ENCODE results near the gene P2RX2.
A peak's percentile ranks its signal among the peaks of the same experiment; 100 is the strongest.

P2RX2 gene

GRCh38 chr12:132604668-132605441, 13.7 kb upstream of the P2RX2 start:
- Mint-ChIP-seq H3K36me3 (no peaks in the 10 kb centered on the region), H3K4me3 (no peak overlapping the region), H3K9me3 (ENCODE audit: low read depth) (no peaks in the 10 kb centered on the region), H3K27ac (no peak overlapping the region), H3K27me3 (peaks cover 27% of the 10 kb centered on the region), H3K4me1 (ENCODE audit: low read depth) (peaks cover 10% of the 10 kb centered on the region)

- no peak overlapping the region for H3K4me3 Mint-ChIP-seq
- H3K36me3 Mint-ChIP-seq = no peaks in the 10 kb centered on the region
- H3K4me1 Mint-ChIP-seq (ENCODE audit: low read depth) = peaks cover 10% of the 10 kb centered on the region
- peaks cover 28% of the 10 kb centered on the region for H3K27me3 Mint-ChIP-seq
- H3K9me3 Mint-ChIP-seq (ENCODE audit: low read depth) = no peaks in the 10 kb centered on the region
- H3K27ac Mint-ChIP-seq = no peak overlapping the region
Observed at GRCh38 chr12:132605892-132606291, 12.7 kb upstream of the P2RX2 start.

GRCh38 chr12:132606466-132606865, 12.1 kb upstream of the P2RX2 start:
- Mint-ChIP-seq H3K4me3 (no peak overlapping the region), H3K27ac (no peak overlapping the region)

GRCh38 chr12:132606927-132607326, 11.6 kb upstream of the P2RX2 start:
- Mint-ChIP-seq H3K4me1 (ENCODE audit: low read depth) (peaks cover 7% of the 10 kb centered on the region), H3K27ac (no peak overlapping the region), H3K27me3 (peaks cover 37% of the 10 kb centered on the region)

More at GRCh38 chr12:132606466-132606865, 12.1 kb upstream of the P2RX2 start:
- Mint-ChIP-seq H3K36me3 (no peaks in the 10 kb centered on the region), H3K4me1 (ENCODE audit: low read depth) (peaks cover 7% of the 10 kb centered on the region), H3K27me3 (peaks cover 32% of the 10 kb centered on the region), H3K9me3 (ENCODE audit: low read depth) (no peaks in the 10 kb centered on the region)

GRCh38 chr12:132608231-132609171, 10.1 kb upstream of the P2RX2 start:
- H3K27ac Mint-ChIP-seq = no peak overlapping the region
- H3K9me3 Mint-ChIP-seq (ENCODE audit: low read depth) = no peaks in the 10 kb centered on the region
- H3K4me3 Mint-ChIP-seq = peak overlapping the region; percentile 20
- no peaks in the 10 kb centered on the region for H3K36me3 Mint-ChIP-seq
- H3K4me1 Mint-ChIP-seq (ENCODE audit: low read depth) = peaks cover 7% of the 10 kb centered on the region
- peaks cover 33% of the 10 kb centered on the region for H3K27me3 Mint-ChIP-seq

More at GRCh38 chr12:132606927-132607326, 11.6 kb upstream of the P2RX2 start:
- no peak overlapping the region for H3K4me3 Mint-ChIP-seq
- H3K9me3 Mint-ChIP-seq (ENCODE audit: low read depth) = no peaks in the 10 kb centered on the region
- no peaks in the 10 kb centered on the region for H3K36me3 Mint-ChIP-seq

- Mint-ChIP-seq H3K27ac (no peak within 1 kb of the TSS), H3K4me1 (ENCODE audit: low read depth) (peaks cover 12% of the 10 kb centered on the region), H3K36me3 (no peaks in the 10 kb centered on the region), H3K9me3 (ENCODE audit: low read depth) (no peaks in the 10 kb centered on the region), H3K27me3 (peaks cover 33% of the 10 kb centered on the region), H3K4me3 (peak within 1 kb of the TSS; percentile 56)
Observed at GRCh38 chr12:132610051-132610759, 8.4 kb upstream of the P2RX2 start, which contains the start of gene LRCOL1. Gene LRCOL1 (minus strand): TSS chr12:132610582. CDS start chr12:132606251, 4,331 bp downstream.

- H3K4me3 Mint-ChIP-seq = no peak overlapping the region
- H3K9me3 Mint-ChIP-seq (ENCODE audit: low read depth) = no peaks in the 10 kb centered on the region
- no peak overlapping the region for H3K27ac Mint-ChIP-seq
- H3K27me3 Mint-ChIP-seq = peaks cover 37% of the 10 kb centered on the region
- no peaks in the 10 kb centered on the region for H3K36me3 Mint-ChIP-seq
- peaks cover 12% of the 10 kb centered on the region for H3K4me1 Mint-ChIP-seq (ENCODE audit: low read depth)
Observed at GRCh38 chr12:132610866-132611602, 7.5 kb upstream of the P2RX2 start.

- H3K27ac Mint-ChIP-seq = no peak overlapping the region
- no peaks in the 10 kb centered on the region for H3K9me3 Mint-ChIP-seq (ENCODE audit: low read depth)
- no peaks in the 10 kb centered on the region for H3K36me3 Mint-ChIP-seq
- H3K4me3 Mint-ChIP-seq = no peak overlapping the region
- peaks cover 32% of the 10 kb centered on the region for H3K27me3 Mint-ChIP-seq
- H3K4me1 Mint-ChIP-seq (ENCODE audit: low read depth) = peaks cover 12% of the 10 kb centered on the region
Observed at GRCh38 chr12:132611620-132612019, 7.0 kb upstream of the P2RX2 start.

- no peak overlapping the region for H3K4me3 Mint-ChIP-seq
Observed at GRCh38 chr12:132614029-132614428, 4.5 kb upstream of the P2RX2 start.

GRCh38 chr12:132614861-132615578, 3.6 kb upstream of the P2RX2 start:
- peaks cover 29% of the 10 kb centered on the region for H3K27me3 Mint-ChIP-seq
- no peak overlapping the region for H3K27ac Mint-ChIP-seq
- no peak overlapping the region for H3K4me3 Mint-ChIP-seq
- peaks cover 2% of the 10 kb centered on the region for H3K36me3 Mint-ChIP-seq
- peaks cover 17% of the 10 kb centered on the region for H3K4me1 Mint-ChIP-seq (ENCODE audit: low read depth)
- H3K9me3 Mint-ChIP-seq (ENCODE audit: low read depth) = no peaks in the 10 kb centered on the region

More at GRCh38 chr12:132614029-132614428, 4.5 kb upstream of the P2RX2 start:
- peaks cover 2% of the 10 kb centered on the region for H3K36me3 Mint-ChIP-seq
- no peak overlapping the region for H3K27ac Mint-ChIP-seq
- H3K27me3 Mint-ChIP-seq = peaks cover 32% of the 10 kb centered on the region
- no peaks in the 10 kb centered on the region for H3K9me3 Mint-ChIP-seq (ENCODE audit: low read depth)
- H3K4me1 Mint-ChIP-seq (ENCODE audit: low read depth) = peaks cover 19% of the 10 kb centered on the region

GRCh38 chr12:132615579-132616038, 3.0 kb upstream of the P2RX2 start:
- peaks cover 29% of the 10 kb centered on the region for H3K27me3 Mint-ChIP-seq
- H3K36me3 Mint-ChIP-seq = peaks cover 2% of the 10 kb centered on the region
- H3K4me3 Mint-ChIP-seq = no peak overlapping the region
- H3K4me1 Mint-ChIP-seq (ENCODE audit: low read depth) = peaks cover 11% of the 10 kb centered on the region
- no peaks in the 10 kb centered on the region for H3K9me3 Mint-ChIP-seq (ENCODE audit: low read depth)
- H3K27ac Mint-ChIP-seq = no peak overlapping the region

GRCh38 chr12:132617135-132617701, 1.4 kb upstream of the P2RX2 start:
- Mint-ChIP-seq H3K36me3 (peaks cover 2% of the 10 kb centered on the region), H3K4me3 (peak overlapping the region; percentile 79), H3K27ac (no peak overlapping the region), H3K4me1 (ENCODE audit: low read depth) (peaks cover 12% of the 10 kb centered on the region), H3K9me3 (ENCODE audit: low read depth) (no peaks in the 10 kb centered on the region), H3K27me3 (peaks cover 19% of the 10 kb centered on the region)

Measured in activated naive CD8-positive, alpha-beta T cell (primary cell).